GM19240 (cell line): Measurements from ENCODE around the gene GP2.
"Not testable (repeated sequence)": the region's sequence is repeated elsewhere in the genome, so short reads cannot be mapped to it uniquely, and the experiment has no call there.

Experiments used
- DNase-seq: peaks from one replicate; pipeline ENCODE4 v3.0.0; 2011; ENCODE audit warnings: low spot score; ENCODE audit not compliant: insufficient read length

Gene GP2

DNA sequence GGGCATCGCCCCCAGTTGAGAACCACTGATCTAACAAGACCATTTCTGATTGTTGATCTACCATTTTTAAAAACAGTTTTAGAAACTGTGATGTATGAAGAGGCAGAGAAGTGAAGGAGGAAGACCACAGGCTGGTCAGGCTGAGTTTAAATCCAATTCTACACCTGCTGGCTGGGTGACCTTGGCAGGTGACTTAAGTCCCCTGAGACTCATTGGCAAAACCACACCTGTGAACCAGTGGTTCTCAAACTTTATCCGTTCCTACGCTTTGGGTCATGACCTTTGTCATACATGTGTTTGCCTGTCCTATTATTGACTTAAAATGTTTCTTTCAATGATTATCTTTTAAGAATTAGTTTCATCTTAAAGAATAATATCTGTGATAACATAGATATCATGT, 2.3 kb downstream of the GP2 start:
- no peak for DNase-seq

DNA sequence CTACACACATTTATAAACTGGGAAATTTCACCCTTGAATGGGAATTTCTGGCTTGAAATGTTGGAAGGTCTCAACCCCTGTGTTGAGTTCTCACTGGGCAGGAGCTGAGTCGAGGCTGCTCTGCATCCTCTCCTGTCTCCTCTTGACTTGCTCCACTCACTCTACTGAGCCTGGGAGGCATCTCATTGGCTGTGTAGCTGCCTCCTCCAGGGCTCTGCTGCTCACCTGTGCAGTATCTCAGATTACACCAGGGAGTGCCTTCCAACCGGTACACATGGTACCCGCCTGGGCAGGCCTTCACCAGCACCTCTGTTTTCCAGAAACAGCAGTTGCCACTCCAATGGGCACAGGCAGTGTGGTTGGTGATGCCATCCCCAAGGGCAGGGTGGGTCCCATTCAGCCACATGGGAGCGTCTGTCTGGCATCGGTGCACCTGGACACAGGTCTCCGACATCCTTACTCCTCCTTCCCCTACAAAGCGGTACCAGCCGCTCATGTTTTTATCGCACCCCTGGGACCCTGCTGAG, 3.7 kb downstream of the GP2 start:
- DNase-seq = no peak

DNA sequence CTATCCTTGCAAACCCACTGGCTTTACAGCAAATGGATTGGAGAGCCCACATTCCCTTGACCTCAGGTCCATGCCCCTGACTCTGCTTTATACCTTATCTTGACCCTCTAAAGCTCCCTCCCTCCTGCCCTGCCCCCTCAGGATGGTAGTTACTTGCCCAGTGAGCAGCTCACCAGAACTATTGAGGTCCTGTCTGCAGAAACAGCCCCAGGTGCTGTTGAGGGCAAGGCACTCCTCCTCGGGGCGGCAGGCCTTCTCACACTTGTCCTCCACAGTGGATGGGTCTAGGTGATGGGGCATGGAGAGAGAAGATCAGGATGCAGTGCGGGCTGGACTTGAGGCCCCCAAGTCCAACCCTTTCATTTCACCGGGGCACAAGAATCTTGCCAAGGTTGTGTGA, 4.6 kb downstream of the GP2 start:
- DNase-seq = no peak

DNA sequence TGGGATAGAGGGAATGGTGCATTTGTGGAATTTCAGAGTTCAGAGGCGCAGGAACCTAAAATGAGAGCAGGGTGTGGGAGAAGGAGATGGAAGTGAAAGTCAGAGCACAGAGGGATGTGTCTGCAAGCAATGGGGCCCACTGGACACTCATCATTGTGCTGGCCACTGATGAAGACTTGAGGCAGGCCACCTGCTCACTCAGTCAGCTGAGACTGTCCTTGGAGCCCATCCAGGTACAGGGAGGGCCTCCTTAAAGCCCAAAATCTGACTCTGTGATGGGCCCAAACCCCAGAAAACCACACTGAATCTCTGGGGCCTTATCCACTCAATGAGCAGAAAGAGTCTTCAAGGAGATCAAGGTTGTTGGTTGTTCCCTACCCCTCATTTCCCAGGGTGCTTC, 5.6 kb downstream of the GP2 start:
- DNase-seq = no peak

DNA sequence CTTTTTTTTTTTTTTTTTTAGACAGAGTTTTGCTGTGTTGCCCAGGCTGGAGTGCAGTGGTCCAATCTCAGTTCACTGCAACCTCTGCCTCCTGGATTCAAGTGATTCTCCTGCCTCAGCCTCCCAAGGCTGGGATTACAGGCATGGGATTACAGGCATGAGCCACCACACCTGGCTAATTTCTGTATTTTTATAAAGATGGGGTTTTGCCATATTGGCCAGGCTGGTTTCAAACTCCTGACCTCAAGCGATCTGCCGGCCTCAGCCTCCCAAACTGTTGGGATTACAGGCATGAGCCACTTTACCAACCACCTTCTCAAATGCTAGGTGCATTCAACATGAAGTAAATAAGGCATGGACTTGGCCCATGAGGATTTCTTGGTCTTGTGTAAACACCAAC, 6.3 kb downstream of the GP2 start:
- not testable (repeated sequence) for DNase-seq

DNA sequence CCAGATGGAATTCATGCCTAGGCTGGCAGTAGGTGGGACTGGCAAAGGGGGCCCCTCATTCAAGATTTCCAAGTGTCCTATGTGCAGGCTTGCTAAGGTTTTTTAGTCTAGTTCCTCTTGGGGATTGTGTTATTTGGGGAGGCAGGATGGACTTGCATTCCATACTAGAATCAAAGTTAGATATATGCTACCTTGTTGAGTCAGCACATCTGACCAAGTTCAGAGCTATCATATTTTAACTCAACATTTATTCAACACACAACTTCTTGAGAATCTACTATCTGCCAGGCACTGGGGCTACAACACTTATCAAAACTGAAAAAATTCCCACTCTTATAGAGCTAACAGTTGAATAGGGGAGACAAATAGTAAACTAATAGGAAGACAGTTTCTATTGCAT, 6.7 kb downstream of the GP2 start:
- no peak for DNase-seq

DNA sequence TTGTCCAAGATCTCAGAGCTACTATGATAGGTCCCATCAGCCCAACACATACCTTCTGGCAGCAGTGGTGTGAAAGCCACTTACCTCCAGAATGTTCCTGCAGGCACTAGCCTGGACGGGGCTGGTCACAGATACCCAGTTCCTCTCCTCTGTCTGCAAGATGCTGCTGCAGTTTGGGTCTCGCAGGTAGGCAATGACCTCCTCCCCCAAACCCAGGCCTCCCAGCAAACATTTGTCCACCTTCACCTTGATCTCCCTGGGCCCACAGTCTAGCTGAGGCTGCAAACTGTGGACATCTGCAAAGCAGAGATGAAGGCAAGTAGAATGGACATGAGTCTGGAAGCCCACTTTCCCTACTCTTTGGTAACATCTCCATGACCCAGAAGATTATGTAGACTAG, 7.1 kb downstream of the GP2 start:
- DNase-seq = no peak

DNA sequence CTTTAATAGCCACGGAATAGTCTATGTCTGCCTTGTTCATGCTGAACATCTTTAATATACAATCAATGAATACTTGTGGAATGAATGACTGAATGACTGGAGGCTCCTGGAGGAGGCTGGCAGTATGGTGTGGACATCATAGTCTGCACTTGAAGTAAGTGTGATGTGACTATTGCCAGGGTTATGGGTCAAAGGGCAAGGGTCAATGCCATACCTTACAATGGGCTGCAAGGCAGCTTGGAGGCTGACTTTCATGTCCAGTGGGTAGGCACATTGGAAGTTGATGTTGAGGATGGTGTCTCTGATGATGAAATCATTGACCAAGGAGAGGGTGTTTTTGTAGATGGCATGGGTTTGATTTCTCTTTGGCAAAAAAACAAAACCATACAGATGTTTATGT, 7.9 kb downstream of the GP2 start:
- no peak for DNase-seq

DNA sequence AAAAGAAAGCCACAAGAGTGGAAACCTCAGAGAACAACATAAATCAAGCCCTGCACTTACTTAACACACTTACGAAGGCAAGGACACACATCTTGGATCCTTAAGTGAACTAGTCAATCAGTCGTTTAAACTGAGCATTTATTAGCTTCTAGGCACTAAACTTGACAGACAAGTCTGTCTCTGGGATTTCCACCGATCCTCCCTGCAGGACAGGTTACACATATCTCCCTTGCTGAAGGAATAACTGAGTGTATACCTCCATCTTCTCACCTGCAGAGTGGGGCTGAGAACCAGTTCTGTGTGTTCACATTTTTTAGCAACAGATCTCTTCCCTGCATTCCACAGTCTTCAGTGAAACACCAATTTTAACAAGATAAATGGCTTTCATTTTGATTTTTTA, 8.9 kb downstream of the GP2 start:
- no peak for DNase-seq

DNA sequence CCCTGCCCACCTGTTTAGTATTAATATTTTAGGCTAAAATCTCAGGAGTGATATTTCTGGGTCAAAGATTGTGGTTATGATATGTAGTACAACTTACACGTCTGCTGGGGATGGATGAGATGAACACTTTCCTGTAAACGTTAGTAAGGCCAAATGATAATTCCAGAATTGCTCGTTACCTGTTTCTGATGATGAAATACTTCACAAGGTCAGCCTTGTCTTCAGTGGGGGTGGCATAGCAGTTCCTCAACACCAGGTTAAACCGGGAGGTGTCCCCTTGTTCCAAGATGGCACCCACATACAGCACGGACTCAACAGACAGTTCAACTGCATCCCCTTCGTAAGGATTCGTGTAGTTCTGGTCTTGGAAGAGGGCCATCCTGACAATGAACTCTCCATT, 9.3 kb downstream of the GP2 start:
- no peak for DNase-seq

DNA sequence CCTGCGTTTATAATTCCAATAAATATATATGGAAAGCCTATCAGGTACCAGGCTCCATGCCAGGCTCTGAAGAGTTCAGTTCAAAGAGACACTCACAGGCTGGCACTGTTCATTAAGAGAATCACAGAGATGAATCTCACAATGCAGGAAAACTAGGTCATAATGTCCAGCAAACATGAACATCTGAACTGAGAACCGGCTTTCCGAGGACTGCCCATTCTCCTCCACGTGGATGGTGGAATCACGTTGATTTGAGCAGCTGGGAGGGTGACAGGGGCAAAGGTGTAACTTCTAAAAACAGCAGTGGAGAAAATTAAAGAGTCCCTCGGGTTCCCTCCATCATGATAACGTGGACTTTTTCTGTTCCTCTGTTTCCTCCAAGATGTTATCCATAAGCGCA, 10.2 kb downstream of the GP2 start:
- no peak for DNase-seq

DNA sequence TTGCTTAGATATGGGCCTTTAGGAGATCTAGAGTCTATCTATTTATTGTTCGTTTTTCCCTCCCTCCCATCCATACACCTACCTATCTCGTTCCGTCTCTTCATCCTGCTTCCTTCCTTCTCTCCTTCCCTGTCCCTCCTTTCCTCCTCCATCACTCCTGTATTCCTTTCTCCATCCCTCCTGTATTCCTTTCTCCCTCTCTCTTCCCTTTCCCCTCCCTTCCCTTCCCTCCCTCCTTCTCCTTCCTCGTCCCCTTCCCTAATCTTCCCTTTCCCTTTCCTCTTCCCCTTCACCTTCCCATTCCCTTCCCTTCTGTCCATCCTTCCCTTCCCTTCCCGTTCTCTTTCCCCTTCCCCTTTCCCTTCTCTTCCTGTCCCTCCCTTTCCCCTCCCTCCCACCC, 10.6 kb downstream of the GP2 start:
- DNase-seq = no peak

DNA sequence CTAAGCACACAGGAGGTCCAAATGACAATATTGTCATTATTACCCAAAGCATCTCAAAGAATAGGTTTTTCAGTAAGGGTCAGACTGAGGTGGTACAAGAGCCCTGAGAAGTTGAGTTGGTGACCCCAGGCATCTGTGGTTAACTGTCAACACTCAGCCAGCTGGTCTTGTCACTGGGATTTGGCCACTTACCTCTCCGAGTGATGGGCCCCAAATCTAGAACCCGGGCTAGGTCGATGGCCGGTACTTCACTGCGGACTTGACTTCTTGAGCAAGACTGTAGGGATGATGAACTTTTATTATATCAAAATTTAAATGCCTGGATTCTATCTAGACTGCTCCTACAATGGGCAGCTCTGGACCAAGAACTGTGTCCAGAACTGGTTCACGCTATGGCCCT, 11.5 kb downstream of the GP2 start:
- DNase-seq = no peak

DNA sequence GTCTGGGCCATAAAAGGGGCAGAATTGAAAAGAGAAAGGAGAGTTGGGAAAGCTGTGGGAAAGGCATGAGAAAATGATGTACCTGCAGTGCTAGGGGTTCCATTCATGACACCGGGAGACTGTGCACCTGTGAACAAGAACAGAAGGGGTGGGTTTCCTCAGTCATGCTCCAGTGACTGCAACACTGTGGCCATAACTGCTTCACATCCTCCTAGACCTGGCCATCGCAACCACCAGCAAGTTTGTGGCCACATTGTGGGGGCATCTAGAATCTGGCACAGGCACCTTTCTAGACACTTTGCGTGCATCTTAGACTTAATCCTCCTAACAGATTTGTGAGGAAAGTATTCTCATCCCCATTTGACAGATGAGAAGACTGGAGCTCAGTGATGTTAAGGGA, 12.7 kb downstream of the GP2 start:
- DNase-seq = no peak

DNA sequence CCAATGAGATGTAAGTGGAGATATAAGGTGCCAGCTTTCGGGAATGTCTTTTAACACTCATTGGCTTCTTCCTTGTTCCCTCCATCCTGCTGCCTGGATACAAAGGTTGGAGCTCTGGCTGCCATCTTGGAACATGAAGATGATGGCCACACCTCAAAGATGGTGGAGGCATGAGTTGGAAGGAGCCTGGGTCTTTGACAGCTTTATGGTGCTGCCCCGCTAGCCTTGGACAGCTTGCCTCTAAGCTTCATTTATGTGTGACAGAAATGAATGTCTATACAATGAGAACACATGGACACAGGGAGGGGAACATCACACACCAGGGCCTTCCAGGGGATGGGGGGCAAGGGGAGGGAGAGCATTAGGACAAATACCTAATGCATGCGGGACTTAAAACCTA, 13.6 kb downstream of the GP2 start:
- no peak for DNase-seq

DNA sequence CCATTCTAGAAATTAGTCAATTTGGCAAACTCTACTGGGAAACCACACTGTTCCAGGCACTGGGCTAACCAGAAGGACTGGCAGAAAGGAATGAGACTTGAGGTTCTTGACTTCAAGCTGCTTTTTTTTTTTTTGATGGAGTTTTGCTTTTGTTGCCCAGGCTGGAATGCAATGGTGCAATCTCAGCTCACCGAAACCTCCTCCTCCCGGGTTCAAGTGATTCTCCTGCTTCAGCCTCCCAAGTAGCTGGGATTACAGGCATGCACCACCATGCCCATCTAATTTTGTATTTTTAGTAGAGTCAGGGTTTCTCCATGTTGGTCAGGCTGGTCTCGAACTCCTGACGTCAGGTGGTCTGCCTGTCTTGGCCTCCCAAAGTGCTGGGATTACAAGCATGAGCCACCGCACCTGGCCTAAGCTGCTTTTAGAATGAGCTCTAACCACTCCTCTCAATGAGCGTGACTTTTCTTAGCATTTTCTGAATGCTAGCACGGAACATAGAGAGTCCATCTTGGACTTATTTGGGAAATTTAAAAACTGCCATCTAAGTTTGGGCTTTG, 14.7 kb downstream of the GP2 start:
- not testable (repeated sequence) for DNase-seq

DNA sequence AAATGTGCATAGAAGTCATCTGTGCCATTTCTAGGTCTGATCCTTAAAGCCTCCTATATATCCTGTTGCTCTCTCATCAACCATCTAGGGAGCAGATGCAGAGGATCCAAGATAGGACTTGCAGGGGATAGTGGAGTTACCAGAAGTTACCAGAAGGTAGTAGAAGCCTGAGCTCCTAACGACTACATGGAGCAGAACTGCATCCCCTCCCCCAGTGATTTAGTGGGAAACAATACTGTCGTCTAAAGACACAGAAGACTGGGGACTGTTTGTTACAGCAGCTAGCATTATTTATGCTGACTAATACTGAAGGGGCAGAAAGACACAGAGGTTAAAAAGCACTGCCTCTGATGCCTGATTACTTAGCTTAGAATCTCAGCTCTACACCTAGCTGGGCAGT, 15.8 kb downstream of the GP2 start:
- DNase-seq = no peak

DNA sequence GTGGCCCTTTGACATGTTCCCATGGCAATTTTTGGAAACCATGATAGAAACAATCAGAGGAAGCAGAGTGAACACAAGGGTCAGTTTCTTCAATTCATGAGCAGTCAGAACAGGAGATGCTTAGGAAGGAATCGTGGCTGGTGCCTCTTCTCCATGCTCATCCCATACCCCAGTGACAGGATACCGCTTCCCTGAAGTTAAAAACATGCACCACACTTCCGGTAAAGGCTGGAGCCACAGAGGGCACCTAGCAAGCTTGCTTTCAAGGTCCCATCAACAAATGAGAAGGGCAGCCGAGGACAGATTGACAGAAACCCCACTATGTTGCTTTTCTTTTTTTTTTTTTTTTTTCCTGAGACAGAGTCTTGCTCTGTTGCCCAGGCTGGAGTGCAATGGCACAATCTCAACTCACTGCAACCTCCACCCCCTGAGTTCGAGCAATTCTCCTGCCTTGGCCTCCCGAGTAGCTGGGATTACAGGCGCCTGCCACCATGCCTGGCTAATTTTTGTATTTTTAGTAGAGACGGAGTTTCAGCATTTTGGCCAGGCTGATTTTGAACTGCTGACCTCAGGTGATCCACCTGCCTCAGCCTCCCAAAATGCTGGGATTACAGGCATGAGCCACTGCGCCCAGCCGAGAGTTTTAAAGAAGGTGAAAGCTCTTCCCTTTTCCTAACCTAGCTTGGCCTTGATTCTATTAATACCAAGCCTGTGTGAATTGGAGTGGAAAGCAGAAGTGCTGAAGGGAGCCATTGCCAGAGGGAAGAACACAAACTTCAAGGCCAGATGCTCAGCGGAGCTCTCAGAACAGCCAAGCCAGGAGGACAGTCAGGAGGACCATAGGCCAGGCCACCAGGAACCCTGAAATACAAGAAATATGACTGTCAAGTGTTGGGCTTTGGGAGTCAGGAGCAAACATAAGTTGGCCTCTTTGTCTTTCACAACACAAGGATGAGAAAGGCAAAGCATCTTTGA, 16.6 kb downstream of the GP2 start:
- no peak for DNase-seq

DNA sequence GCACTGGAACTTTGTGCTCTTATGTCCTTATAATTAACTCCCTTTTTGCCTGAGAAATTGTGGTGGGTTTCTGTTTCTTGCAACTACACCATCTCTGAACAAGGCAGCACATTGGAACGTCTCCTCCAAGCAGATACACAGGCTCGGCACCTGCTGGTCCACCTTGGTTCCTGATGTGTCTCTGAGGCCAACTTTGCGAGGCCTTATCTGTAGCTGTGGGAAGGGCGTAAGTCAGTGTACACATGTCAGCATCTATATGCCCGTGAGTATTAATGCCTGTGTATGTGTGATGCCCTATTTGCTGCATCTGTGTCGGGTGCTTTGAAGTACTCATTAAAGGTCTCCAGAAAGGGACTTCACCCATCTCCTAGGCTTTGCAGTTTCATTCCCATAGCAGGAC, 17.5 kb downstream of the GP2 start:
- DNase-seq = no peak

DNA sequence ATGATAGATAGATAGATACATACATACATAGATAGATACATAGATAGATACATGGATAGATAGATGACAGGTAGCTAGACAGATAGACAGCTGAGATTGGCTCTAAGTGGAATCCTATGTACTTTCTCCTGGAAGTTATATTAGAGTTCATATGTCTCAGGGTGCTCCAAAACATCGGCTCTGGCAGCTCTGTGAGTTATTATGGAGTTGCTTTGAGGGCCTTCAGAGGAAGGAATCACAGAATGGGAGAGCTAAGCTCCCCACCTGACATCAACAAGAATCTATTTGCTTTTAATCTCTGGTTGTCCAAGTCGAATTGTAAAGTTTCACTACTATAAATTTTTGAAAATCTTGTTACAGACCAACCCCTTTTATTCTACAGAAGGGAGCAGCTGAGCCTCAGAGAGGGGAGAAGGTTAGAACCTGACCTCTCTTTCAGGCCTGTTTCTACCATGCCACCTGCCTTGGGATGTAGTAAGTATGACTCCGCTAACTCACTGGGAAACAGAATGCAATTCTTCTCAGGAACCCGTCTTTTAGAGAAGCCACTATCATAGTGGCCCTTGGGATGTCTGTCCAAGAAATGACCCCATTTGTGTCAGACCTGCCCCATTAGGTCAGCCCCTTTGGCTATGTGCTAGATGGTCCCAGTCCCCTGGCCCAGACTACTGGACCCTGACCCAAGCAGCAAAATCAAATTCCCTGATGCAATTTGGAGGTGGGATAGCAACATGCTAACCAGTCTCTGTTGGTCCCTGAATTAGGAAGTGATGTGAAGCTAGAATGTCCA, 18.3 kb downstream of the GP2 start:
- DNase-seq = no peak

DNA sequence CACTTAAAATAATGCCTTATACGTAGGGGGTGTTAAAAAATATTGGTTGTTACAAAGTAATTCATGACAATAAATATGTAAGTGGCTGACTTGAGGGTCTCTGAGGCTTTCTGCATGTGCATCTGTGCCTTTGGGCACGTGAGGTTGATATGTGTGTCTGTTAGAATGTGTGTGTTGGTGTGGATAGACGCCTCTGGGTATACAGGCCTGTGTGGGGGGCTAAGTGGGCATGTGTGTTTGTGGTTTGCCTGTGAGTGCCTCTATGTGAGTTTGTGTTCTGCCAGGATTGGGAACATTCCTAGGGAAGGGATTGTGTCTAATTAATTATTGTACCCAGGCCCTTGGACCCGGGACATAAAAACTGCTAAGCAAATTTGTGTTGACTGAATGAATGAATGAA, 19.0 kb downstream of the GP2 start:
- no peak for DNase-seq

DNA sequence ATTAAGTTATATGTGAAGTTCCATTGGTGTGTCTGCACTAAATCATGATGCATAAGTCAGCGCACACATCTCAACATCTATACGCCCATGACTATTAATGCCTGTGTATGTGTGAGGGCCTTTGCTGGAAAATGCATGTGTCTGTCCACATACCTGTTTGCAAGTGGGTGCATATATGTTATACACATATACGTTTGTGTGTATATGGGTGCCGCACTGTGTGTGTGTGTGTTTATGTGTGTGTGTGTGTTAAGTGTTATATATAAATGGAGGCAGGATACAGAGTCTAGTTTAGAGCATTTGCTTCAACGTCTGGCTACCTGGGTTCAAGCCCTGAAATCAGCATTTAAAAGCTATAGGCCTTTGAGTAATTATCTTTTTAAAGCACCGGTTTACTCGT, 19.5 kb downstream of the GP2 start:
- no peak for DNase-seq
